ENCODE data around the gene PI16.

DNA sequence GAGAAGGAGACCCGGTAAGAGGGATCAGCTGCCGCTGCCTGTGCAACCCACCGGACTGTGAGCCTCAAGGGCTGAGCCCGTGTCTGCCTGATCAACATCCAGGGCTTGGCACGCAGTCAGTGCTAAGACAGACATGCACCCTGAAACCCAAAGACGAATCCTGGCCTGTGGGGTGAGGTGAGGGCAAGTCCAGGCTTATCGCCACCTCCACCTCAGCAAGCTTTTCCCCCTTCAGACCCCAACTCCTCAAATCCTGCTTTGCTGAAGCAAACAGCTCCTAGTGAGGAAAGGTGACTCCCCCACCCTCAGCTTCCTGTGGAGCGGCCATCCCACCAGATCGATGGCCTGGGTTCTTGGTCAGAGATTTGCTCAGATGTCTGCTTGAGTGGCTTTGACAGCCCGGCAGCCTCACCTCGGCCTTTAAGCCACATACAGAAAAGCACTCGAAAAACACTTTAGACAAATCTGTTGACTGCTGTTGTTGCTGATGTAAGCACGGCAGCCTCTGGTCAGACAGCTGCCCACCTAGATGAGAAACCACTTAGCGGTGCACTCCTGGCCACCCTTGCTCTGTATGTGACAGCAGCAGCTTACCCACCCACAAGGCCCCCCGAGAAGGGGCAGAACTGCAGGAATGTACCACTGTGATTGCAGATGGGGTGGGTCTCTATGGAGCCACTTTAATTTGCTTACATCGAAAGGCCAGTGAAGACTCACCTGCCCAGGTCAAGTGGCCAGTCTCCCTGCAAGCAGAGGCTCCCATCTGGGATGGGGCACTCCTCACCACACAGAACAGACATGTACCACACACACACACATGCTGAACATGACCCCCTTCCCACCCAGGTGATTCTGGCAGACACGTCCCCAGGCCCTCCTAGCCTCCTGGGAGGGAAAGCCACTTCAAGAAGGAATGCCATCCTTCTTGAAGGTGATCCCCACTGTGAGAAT lies 16.6 kb downstream of the PI16 start:
- TF ChIP-seq, protein P1, sequence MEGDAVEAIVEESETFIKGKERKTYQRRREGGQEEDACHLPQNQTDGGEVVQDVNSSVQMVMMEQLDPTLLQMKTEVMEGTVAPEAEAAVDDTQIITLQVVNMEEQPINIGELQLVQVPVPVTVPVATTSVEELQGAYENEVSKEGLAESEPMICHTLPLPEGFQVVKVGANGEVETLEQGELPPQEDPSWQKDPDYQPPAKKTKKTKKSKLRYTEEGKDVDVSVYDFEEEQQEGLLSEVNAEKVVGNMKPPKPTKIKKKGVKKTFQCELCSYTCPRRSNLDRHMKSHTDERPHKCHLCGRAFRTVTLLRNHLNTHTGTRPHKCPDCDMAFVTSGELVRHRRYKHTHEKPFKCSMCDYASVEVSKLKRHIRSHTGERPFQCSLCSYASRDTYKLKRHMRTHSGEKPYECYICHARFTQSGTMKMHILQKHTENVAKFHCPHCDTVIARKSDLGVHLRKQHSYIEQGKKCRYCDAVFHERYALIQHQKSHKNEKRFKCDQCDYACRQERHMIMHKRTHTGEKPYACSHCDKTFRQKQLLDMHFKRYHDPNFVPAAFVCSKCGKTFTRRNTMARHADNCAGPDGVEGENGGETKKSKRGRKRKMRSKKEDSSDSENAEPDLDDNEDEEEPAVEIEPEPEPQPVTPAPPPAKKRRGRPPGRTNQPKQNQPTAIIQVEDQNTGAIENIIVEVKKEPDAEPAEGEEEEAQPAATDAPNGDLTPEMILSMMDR (IDR thresholded peaks at IDR 0.05) = no peak
- TF ChIP-seq POLR2A (IDR thresholded peaks at IDR 0.05) = no peak
- no peak for TF ChIP-seq POLR2AphosphoS5 (IDR thresholded peaks at IDR 0.05)
